Cerebellar cortex (tissue), 1 donor: ENCODE data around the gene DSCAM.

Source experiments
- DNase-seq: peaks from one replicate; pipeline ENCODE4 v3.0.0-alpha.2; 2015; ENCODE audit warnings: low spot score

Gene DSCAM

GRCh38 chr21:40840401-40841125, 6.4 kb downstream of the DSCAM start:
- DNase-seq: peak; percentile 46

- no peak for DNase-seq
Observed at GRCh38 chr21:40839521-40839920, 7.4 kb downstream of the DSCAM start.

GRCh38 chr21:40837456-40837855, 9.5 kb downstream of the DSCAM start:
- no peak for DNase-seq

GRCh38 chr21:40835184-40835694, 11.7 kb downstream of the DSCAM start:
- no peak for DNase-seq

- no peak for DNase-seq
Observed at GRCh38 chr21:40833184-40833583, 13.8 kb downstream of the DSCAM start.

- DNase-seq: no peak
Observed at GRCh38 chr21:40832316-40832715, 14.6 kb downstream of the DSCAM start.

GRCh38 chr21:40830836-40831235, 16.1 kb downstream of the DSCAM start:
- no peak for DNase-seq

- DNase-seq: no peak
Observed at GRCh38 chr21:40829791-40830190, 17.2 kb downstream of the DSCAM start.

- no peak for DNase-seq
Observed at GRCh38 chr21:40829308-40829707, 17.6 kb downstream of the DSCAM start.

GRCh38 chr21:40827509-40827908, 19.4 kb downstream of the DSCAM start:
- DNase-seq: no peak

- DNase-seq: no peak
Observed at GRCh38 chr21:40819071-40819900, 27.7 kb downstream of the DSCAM start.

- DNase-seq: no peak
Observed at GRCh38 chr21:40813918-40814317, 33.0 kb downstream of the DSCAM start.

GRCh38 chr21:40809673-40810197, 37.2 kb downstream of the DSCAM start:
- DNase-seq: no peak

GRCh38 chr21:40803101-40803500, 43.9 kb downstream of the DSCAM start:
- no peak for DNase-seq

- no peak for DNase-seq
Observed at GRCh38 chr21:40800126-40800525, 46.8 kb downstream of the DSCAM start.

GRCh38 chr21:40797891-40798290, 49.1 kb downstream of the DSCAM start:
- DNase-seq: no peak

GRCh38 chr21:40797410-40797809, 49.5 kb downstream of the DSCAM start:
- no peak for DNase-seq

- DNase-seq: no peak
Observed at GRCh38 chr21:40796464-40796863, 50.5 kb downstream of the DSCAM start.

GRCh38 chr21:40795313-40795712, 51.6 kb downstream of the DSCAM start:
- no peak for DNase-seq

GRCh38 chr21:40792691-40793456, 54.1 kb downstream of the DSCAM start:
- DNase-seq: peak; percentile 53

- DNase-seq: no peak
Observed at GRCh38 chr21:40788635-40789034, 58.3 kb downstream of the DSCAM start.

GRCh38 chr21:40783404-40783803, 63.6 kb downstream of the DSCAM start:
- DNase-seq: no peak
